ENCODE results near the gene CHSY1.

GRCh38 chr15:101185336-101185735 lies 66.5 kb downstream of the CHSY1 start:
- no peak for TF ChIP-seq CTCF (IDR thresholded peaks at IDR 0.05)
- no peak for TF ChIP-seq POLR2A (IDR thresholded peaks at IDR 0.05)
